GM23338 (cell line): ENCODE results near the gene TSPAN10. TPM values are rescaled to one million over a fixed set of nuclear protein-coding genes. Genes with fewer than 3 reads are reported as not detected.

Experiments used
- ATAC-seq: fragments of 200-7000 bp; cut with Tn5 transposase; 3 replicates; pipeline ENCODE4 v1.9.1; 2020
- DNase-seq: peaks from one replicate; pipeline ENCODE4 v3.0.0-alpha.2; 2015; ENCODE audit warnings: low spot score
- H2AFZ ChIP-seq: fragments of 200-600 bp; sonication (generic); 2 replicates; pipeline ENCODE4 v1.8.0; 2016; ENCODE audit warnings: antibody characterized with exemption, mild to moderate bottlenecking, moderate library complexity
- H3F3A ChIP-seq: fragments of 200-600 bp; sonication (generic); replicated peaks from 2 replicates; pipeline ENCODE4 v1.8.0; 2017; ENCODE audit warnings: antibody characterized with exemption, mixed run types, low read depth
- H3K27ac ChIP-seq: fragments of 200-600 bp; sonication (generic); 2 replicates; pipeline ENCODE4 v1.6.1; 2016; ENCODE audit warnings: low read depth
- H3K27me3 ChIP-seq: fragments of 200-600 bp; sonication (generic); 2 replicates; pipeline ENCODE4 v1.8.0; 2016; ENCODE audit warnings: mild to moderate bottlenecking, mixed run types, moderate library complexity; ENCODE audit not compliant: insufficient read depth
- H3K36me3 ChIP-seq: fragments of 200-600 bp; sonication (generic); 2 replicates; pipeline ENCODE4 v1.8.0; 2016; ENCODE audit warnings: mild to moderate bottlenecking; ENCODE audit not compliant: insufficient read depth
- H3K4me1 ChIP-seq: fragments of 200-600 bp; sonication (generic); 2 replicates; pipeline ENCODE4 v1.8.0; 2016; ENCODE audit warnings: mild to moderate bottlenecking, moderate library complexity; ENCODE audit not compliant: insufficient read depth
- H3K4me2 ChIP-seq: fragments of 200-600 bp; sonication (generic); 2 replicates; pipeline ENCODE4 v1.7.1; 2017; ENCODE audit warnings: mixed run types
- H3K4me3 ChIP-seq: fragments of 200-600 bp; sonication (generic); 2 replicates; pipeline ENCODE4 v1.6.1; 2016; ENCODE audit warnings: mixed run types
- H3K79me2 ChIP-seq: fragments of 200-600 bp; sonication (generic); replicated peaks from 2 replicates; pipeline ENCODE4 v1.8.0; 2017; ENCODE audit warnings: mild to moderate bottlenecking; ENCODE audit not compliant: insufficient read depth
- H3K9me2 ChIP-seq: fragments of 200-600 bp; sonication (generic); 2 replicates; pipeline ENCODE4 v1.8.0; 2017; ENCODE audit not compliant: insufficient read depth
- H4K20me1 ChIP-seq: fragments of 200-600 bp; sonication (generic); replicated peaks from 2 replicates; pipeline ENCODE4 v1.8.0; 2017; ENCODE audit warnings: mild to moderate bottlenecking; ENCODE audit not compliant: insufficient read depth
- H3K27ac Mint-ChIP-seq: 2 replicates; pipeline ENCODE4 v1.8.0; 2020; ENCODE audit warnings: inconsistent platforms, mild to moderate bottlenecking, moderate library complexity, mixed read lengths
- H3K27me3 Mint-ChIP-seq: 3 replicates; pipeline ENCODE4 v1.8.0; 2022; ENCODE audit warnings: low read depth, mild to moderate bottlenecking, moderate library complexity, mixed read lengths, inconsistent platforms; ENCODE audit not compliant: insufficient read depth, poor library complexity
- H3K36me3 Mint-ChIP-seq: 3 replicates; pipeline ENCODE4 v1.8.0; 2021; ENCODE audit warnings: low read depth, mild to moderate bottlenecking, inconsistent platforms, moderate library complexity, mixed read lengths
- H3K4me1 Mint-ChIP-seq: 3 replicates; pipeline ENCODE4 v1.8.0; 2020; ENCODE audit warnings: mild to moderate bottlenecking, inconsistent platforms, mixed read lengths
- H3K4me3 Mint-ChIP-seq: 3 replicates; pipeline ENCODE4 v1.8.0; 2021; ENCODE audit warnings: moderate library complexity, mild to moderate bottlenecking, inconsistent platforms, mixed read lengths
- H3K9me3 Mint-ChIP-seq: 3 replicates; pipeline ENCODE4 v1.8.0; 2020; ENCODE audit warnings: moderate library complexity, mild to moderate bottlenecking, inconsistent platforms, mixed read lengths
- CREB1 ChIP-seq: fragments of 250-450 bp; sonication (Bioruptor Pico); IDR thresholded peaks from 2 replicates; pipeline ENCODE4 v1.5.0; 2020; ENCODE audit warnings: low read depth, mild to moderate bottlenecking, moderate library complexity
- EZH2 ChIP-seq: fragments of 200-600 bp; sonication (generic); IDR thresholded peaks from one replicate; pipeline ENCODE4 v1.8.0; 2017; ENCODE audit warnings: antibody characterized with exemption, mild to moderate bottlenecking, low read depth; ENCODE audit not compliant: unreplicated experiment
- EZH2phosphoT487 ChIP-seq: fragments of 200-600 bp; sonication (generic); IDR thresholded peaks from one replicate; pipeline ENCODE4 v1.8.1; 2018; ENCODE audit warnings: antibody characterized with exemption; ENCODE audit not compliant: unreplicated experiment
- JUNB ChIP-seq: IDR thresholded peaks from one replicate; pipeline ENCODE4 v1.6.1; 2016; ENCODE audit warnings: antibody characterized with exemption; ENCODE audit not compliant: unreplicated experiment
- NANOG ChIP-seq: IDR thresholded peaks from 2 replicates; pipeline ENCODE4 v1.6.1; 2016; ENCODE audit warnings: antibody characterized with exemption, borderline replicate concordance
- POLR2AphosphoS5 ChIP-seq: IDR thresholded peaks from 2 replicates; pipeline ENCODE4 v1.6.1; 2016; ENCODE audit warnings: antibody characterized with exemption, low read depth
- STAT1 ChIP-seq: IDR thresholded peaks from one replicate; pipeline ENCODE4 v1.6.1; 2016; ENCODE audit warnings: antibody characterized with exemption; ENCODE audit not compliant: unreplicated experiment
- ZNF114 ChIP-seq: fragments of 250-450 bp; sonication (Bioruptor Pico); IDR thresholded peaks from 2 replicates; pipeline ENCODE4 v1.5.0; 2020; ENCODE audit warnings: mild to moderate bottlenecking, moderate library complexity
- ZNF331 ChIP-seq: fragments of 250-450 bp; sonication (Bioruptor Pico); IDR thresholded peaks from 2 replicates; pipeline ENCODE4 v1.5.0; 2020; ENCODE audit warnings: low read depth, mild to moderate bottlenecking, moderate library complexity
- ZNF462 ChIP-seq: fragments of 250-450 bp; sonication (Bioruptor Pico); IDR thresholded peaks from 2 replicates; pipeline ENCODE4 v1.5.0; 2020; ENCODE audit warnings: mild to moderate bottlenecking, moderate library complexity
- polyA plus RNA-seq: library from polyadenylated mRNA; unstranded; fragments of >200 nt; fragmentation: Nextera tagmentation; extraction: Ambion mirVana; gene quantifications from 2 replicates; pipeline ENCODE4 v1.2.1, GENCODE V29; 2016
- total RNA-seq: library from RNA; depleted of rRNA; stranded (reverse); fragments of >200 nt; shearing (Covaris generic); gene quantifications from 2 replicates; pipeline ENCODE4 v1.2.3, GENCODE V29; 2014
- TF ChIP-seq, protein P1 (sequence below): IDR thresholded peaks from one replicate; pipeline ENCODE4 v1.6.1; 2018; ENCODE audit warnings: antibody characterized with exemption; ENCODE audit not compliant: unreplicated experiment
- TF ChIP-seq, protein P2 (sequence below): IDR thresholded peaks from 2 replicates; pipeline ENCODE4 v1.6.1; 2016; ENCODE audit warnings: antibody characterized with exemption
- TF ChIP-seq, protein P3 (sequence below), 2 experiments: fragments of 200-600 bp in 1 of 2; sonication (generic) in 1 of 2; conservative IDR thresholded peaks; 2 replicates each; pipeline versions ENCODE4 v1.5.1 to v1.6.1; 2016 to 2017; ENCODE audit warnings: antibody characterized with exemption in 2 of 2, low read depth in 2 of 2, mild to moderate bottlenecking in 2 of 2, moderate library complexity in 1 of 2

Gene TSPAN10
- total and polyA plus RNA-seq, 2 experiments from 2014 or later = 0.66 to 1.2 TPM

- H3K27me3 ChIP-seq = no peaks in the 10 kb centered on the region
- H3K36me3 Mint-ChIP-seq = peaks cover 29% of the 10 kb centered on the region
- no peaks in the 10 kb centered on the region; the same call in 2 of the 3 replicates for H3K9me3 Mint-ChIP-seq
- peaks cover 11% of the 10 kb centered on the region for H3K27me3 Mint-ChIP-seq
- no peak for DNase-seq
- peak; percentile 5 for ATAC-seq
- peaks cover 12% of the 10 kb centered on the region for H3K4me1 Mint-ChIP-seq
- H3K4me3 ChIP-seq = peak overlapping the region; percentile 96
- H4K20me1 ChIP-seq = peaks cover 8% of the 10 kb centered on the region; the same call in 1 of the 2 replicates
- H3K4me2 ChIP-seq = peak overlapping the region; percentile 93
- H3K9me2 ChIP-seq = no peaks in the 10 kb centered on the region
- peaks cover 48% of the 10 kb centered on the region for H3K79me2 ChIP-seq
- H3F3A ChIP-seq = peaks cover 18% of the 10 kb centered on the region
- H3K27ac Mint-ChIP-seq = peak overlapping the region; percentile 71
- H3K4me1 ChIP-seq = peaks cover 6% of the 10 kb centered on the region
- no peaks in the 10 kb centered on the region for H3K36me3 ChIP-seq
- H3K27ac ChIP-seq = no peak overlapping the region
- TF ChIP-seq CREB1 (CRISPR knock-in tag) = no peak
- TF ChIP-seq ZNF331 (CRISPR knock-in tag) = no peak
- TF ChIP-seq, protein P1, sequence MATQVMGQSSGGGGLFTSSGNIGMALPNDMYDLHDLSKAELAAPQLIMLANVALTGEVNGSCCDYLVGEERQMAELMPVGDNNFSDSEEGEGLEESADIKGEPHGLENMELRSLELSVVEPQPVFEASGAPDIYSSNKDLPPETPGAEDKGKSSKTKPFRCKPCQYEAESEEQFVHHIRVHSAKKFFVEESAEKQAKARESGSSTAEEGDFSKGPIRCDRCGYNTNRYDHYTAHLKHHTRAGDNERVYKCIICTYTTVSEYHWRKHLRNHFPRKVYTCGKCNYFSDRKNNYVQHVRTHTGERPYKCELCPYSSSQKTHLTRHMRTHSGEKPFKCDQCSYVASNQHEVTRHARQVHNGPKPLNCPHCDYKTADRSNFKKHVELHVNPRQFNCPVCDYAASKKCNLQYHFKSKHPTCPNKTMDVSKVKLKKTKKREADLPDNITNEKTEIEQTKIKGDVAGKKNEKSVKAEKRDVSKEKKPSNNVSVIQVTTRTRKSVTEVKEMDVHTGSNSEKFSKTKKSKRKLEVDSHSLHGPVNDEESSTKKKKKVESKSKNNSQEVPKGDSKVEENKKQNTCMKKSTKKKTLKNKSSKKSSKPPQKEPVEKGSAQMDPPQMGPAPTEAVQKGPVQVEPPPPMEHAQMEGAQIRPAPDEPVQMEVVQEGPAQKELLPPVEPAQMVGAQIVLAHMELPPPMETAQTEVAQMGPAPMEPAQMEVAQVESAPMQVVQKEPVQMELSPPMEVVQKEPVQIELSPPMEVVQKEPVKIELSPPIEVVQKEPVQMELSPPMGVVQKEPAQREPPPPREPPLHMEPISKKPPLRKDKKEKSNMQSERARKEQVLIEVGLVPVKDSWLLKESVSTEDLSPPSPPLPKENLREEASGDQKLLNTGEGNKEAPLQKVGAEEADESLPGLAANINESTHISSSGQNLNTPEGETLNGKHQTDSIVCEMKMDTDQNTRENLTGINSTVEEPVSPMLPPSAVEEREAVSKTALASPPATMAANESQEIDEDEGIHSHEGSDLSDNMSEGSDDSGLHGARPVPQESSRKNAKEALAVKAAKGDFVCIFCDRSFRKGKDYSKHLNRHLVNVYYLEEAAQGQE = no peak
- no peak for TF ChIP-seq NANOG
- no peak for TF ChIP-seq POLR2AphosphoS5
- TF ChIP-seq ZNF462 (CRISPR knock-in tag) = no peak
- no peak for TF ChIP-seq JUNB
- TF ChIP-seq, protein P2, sequence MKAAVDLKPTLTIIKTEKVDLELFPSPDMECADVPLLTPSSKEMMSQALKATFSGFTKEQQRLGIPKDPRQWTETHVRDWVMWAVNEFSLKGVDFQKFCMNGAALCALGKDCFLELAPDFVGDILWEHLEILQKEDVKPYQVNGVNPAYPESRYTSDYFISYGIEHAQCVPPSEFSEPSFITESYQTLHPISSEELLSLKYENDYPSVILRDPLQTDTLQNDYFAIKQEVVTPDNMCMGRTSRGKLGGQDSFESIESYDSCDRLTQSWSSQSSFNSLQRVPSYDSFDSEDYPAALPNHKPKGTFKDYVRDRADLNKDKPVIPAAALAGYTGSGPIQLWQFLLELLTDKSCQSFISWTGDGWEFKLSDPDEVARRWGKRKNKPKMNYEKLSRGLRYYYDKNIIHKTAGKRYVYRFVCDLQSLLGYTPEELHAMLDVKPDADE = no peak
- TF ChIP-seq, protein P3, sequence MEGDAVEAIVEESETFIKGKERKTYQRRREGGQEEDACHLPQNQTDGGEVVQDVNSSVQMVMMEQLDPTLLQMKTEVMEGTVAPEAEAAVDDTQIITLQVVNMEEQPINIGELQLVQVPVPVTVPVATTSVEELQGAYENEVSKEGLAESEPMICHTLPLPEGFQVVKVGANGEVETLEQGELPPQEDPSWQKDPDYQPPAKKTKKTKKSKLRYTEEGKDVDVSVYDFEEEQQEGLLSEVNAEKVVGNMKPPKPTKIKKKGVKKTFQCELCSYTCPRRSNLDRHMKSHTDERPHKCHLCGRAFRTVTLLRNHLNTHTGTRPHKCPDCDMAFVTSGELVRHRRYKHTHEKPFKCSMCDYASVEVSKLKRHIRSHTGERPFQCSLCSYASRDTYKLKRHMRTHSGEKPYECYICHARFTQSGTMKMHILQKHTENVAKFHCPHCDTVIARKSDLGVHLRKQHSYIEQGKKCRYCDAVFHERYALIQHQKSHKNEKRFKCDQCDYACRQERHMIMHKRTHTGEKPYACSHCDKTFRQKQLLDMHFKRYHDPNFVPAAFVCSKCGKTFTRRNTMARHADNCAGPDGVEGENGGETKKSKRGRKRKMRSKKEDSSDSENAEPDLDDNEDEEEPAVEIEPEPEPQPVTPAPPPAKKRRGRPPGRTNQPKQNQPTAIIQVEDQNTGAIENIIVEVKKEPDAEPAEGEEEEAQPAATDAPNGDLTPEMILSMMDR (conservative IDR thresholded peaks at IDR 0.05; ENCODE audit: low read depth in 2 of 2) = no peak
- no peak for TF ChIP-seq STAT1
- no peak for TF ChIP-seq ZNF114
- no peak for TF ChIP-seq EZH2
- no peak for TF ChIP-seq EZH2phosphoT487
- 0 out of 2 replicates have a peak overlapping the region, but pooled peaks have one; percentile 69 for H2AFZ ChIP-seq
- peak overlapping the region; percentile 92 for H3K4me3 Mint-ChIP-seq
Observed at GRCh38 chr17:81683208-81683583, 46.2 kb downstream of the TSPAN10 start.
